ENCODE measurements around the gene CYP2A7.
"Not testable (repeated sequence)": the region's sequence is repeated elsewhere in the genome, so short reads cannot be mapped to it uniquely, and the experiment has no call there.

Gene CYP2A7

DNA sequence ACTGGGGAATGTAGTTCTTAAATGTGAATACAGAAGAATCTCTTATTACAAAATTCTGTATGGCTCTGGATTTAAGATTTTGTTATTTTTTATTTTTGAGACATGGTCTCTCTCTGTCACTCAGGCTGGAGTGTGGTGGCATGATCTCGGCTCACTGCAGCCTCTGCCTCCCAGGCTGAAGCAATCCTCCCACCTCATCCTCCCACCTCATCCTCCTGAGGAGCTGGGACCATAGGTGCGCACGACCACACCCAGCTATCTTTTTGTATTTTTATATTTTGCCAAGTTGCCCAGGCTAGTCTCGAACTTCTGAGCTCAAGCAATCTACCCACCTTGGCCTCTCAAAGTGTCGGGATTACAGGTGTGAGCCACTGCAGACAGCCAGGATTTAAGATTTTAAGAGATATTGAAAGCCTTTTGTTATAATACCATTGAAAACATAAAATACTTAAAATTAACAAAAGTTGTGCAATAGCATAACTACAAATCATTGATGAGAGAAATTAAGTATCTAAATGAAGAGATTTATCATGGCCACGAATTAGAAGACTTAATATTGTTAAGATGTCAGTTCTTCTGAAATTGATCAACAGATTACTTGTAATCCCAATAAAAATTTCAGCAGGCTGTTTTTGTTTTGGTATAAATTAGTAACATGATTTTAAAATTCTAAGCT is 45.1 kb downstream of the CYP2A7 start:
- Histone ChIP-seq H3K4me1 (ENCODE audit: insufficient read depth, low read length) (no peaks in the 10 kb centered on the region), H3K27me3 (ENCODE audit: insufficient read depth, low read length) (no peaks in the 10 kb centered on the region), H3K9me3 (ENCODE audit: insufficient read depth, low read depth, low read length) (no peaks in the 10 kb centered on the region), H3K4me3 (ENCODE audit: low read length) (no peak overlapping the region), H3K36me3 (ENCODE audit: insufficient read depth, low read length) (no peaks in the 10 kb centered on the region), H3K27ac (ENCODE audit: low read depth, low read length) (no peak overlapping the region), H3K9ac (ENCODE audit: low read depth, low read length) (no peak overlapping the region)
- 86% methylated on average over 6 of the region's 6 CpGs for WGBS

DNA sequence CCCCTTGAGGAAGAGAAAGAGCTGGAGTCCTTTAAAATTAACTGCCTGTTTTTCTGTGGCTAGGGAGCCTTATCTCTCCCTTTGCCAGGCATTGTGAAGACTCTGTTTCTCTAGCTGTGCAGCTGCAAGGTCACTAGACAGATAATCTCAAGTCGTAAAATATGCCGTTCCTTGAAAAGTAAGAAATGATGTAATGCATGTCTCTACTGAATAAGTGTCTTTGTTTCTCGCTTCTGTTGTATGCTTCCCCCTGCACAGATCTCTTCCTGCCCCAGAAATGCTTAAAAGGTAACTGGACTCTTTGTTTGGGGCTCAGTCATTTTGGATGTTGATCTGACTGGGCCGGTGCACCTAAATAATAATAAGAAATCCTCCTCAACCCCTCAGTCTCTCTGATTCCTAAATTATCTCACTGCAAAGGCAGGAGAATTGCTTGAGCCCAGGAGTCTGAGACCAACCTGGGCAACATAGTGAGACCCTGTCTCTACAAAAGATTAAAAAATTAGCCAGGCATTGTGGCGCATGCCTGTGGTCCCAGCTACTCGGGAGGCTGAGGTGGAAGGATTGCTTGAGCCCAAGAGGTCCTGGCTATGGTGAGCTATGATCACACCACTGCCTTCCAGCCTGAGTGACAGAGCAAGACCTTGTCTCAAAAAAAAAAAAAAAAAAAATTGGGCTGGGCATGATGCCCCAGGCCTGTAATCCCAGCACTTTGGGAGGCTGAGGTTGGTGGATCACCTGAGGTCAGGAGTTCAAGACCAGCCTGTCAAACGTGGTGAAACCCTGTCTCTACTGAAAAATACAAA is 48.1 kb downstream of the CYP2A7 start:
- WGBS: 80% methylated on average over 5 of the region's 7 CpGs

DNA sequence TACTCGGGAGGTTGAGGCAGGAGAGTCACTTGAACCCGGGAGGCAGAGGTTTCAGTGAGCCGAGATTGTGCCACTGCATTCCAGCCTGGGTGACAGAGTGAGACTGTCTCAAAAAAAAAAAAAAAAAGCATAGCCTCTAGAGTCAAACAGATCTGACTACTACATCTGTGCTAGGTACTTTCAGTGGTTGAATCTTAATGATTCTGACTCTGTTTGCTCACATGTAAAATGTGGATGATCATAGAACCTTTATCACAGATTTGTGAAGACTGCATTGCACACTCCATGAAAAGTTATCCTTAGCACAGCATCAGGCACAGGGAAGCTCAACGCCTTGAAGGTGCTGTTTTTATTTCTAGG is 49.6 kb downstream of the CYP2A7 start:
- H3K4me1 ChIP-seq (ENCODE audit: insufficient read depth, low read length); H3K27me3 ChIP-seq (ENCODE audit: insufficient read depth, low read length); H3K36me3 ChIP-seq (ENCODE audit: insufficient read depth, low read length); H3K27ac ChIP-seq (ENCODE audit: low read depth, low read length); H3K9ac ChIP-seq (ENCODE audit: low read depth, low read length); H3K9me3 ChIP-seq (ENCODE audit: insufficient read depth, low read depth, low read length); H3K4me3 ChIP-seq (ENCODE audit: low read length): not testable (repeated sequence)
- WGBS: 69% methylated on average over 3 of the region's 4 CpGs

More for the DNA sequence above, 48.1 kb downstream of the CYP2A7 start:
- not testable (repeated sequence) for H3K36me3 ChIP-seq (ENCODE audit: insufficient read depth, low read length); H3K27ac ChIP-seq (ENCODE audit: low read depth, low read length); H3K4me1 ChIP-seq (ENCODE audit: insufficient read depth, low read length); H3K9ac ChIP-seq (ENCODE audit: low read depth, low read length); H3K4me3 ChIP-seq (ENCODE audit: low read length); H3K27me3 ChIP-seq (ENCODE audit: insufficient read depth, low read length); H3K9me3 ChIP-seq (ENCODE audit: insufficient read depth, low read depth, low read length)

DNA sequence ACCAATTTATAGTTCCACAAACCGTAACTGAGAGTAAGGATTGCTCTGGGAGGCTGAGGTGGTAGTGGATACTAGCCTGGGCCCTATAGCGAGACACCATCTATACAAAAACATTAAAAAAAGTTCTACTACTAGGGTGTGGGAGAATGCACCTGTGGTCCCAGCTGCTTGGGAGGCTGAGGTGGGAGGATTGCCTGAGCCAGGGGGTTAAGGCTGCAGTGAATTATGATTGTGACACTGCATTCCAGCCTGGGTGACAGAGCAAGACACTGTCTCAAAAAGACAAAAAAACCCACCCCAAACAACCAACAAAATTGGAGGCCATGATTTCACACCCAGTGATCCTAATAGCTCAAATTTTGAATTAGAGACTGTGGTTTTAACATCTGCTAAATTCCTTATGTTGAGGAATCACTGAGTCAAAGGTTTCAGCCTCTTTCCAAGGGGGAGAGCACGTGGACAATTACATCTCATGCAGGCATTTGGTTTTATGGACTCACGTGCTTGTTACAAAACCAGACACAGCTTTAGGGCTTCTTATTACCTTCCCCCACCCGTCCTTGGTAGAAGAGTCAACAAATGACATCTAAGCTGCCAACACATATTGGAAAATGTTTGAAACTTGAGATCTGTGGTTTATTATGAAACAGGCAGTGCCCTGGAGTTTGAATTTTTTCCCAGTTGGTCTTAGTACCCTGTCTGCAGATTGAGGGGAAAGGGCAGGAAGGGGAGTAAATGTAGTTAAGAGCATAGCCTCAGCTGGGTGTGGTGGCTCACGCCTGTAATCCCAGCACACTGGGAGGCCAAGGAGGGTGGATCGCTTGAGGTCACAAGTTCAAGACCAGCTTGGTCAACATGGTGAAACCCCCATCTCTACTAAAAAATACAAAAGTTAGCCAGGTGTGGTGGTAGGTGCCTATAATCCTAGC is 50.3 kb downstream of the CYP2A7 start:
- no peaks in the 10 kb centered on the region for H3K9me3 ChIP-seq (ENCODE audit: insufficient read depth, low read depth, low read length)
- H3K36me3 ChIP-seq (ENCODE audit: insufficient read depth, low read length): no peaks in the 10 kb centered on the region
- H3K4me1 ChIP-seq (ENCODE audit: insufficient read depth, low read length): no peaks in the 10 kb centered on the region
- H3K27ac ChIP-seq (ENCODE audit: low read depth, low read length): no peak overlapping the region
- no peak overlapping the region for H3K9ac ChIP-seq (ENCODE audit: low read depth, low read length)
- no peaks in the 10 kb centered on the region for H3K27me3 ChIP-seq (ENCODE audit: insufficient read depth, low read length)
- no peak overlapping the region for H3K4me3 ChIP-seq (ENCODE audit: low read length)
- WGBS: 85% methylated on average over 5 of the region's 7 CpGs

DNA sequence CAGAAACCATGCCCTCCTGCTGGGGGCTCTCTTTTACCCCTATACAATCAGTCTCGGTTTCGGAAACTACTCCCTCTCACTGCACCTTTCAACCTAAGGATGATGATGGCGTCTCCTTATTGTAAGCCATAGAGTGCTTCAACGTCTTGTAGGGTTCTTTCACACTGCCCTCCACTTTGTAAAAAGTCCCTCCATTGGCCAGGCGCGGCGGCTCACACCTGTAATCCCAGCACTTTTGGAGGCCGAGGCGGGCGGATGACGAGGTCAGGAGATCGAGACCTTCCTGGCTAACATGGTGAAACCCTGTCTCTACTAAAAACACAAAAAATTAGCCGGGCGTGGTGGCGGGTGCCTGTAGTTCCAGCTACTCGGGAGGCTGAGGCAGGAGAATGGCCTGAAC is 51.3 kb downstream of the CYP2A7 start:
- 91% methylated on average over 16 of the region's 16 CpGs for WGBS

DNA sequence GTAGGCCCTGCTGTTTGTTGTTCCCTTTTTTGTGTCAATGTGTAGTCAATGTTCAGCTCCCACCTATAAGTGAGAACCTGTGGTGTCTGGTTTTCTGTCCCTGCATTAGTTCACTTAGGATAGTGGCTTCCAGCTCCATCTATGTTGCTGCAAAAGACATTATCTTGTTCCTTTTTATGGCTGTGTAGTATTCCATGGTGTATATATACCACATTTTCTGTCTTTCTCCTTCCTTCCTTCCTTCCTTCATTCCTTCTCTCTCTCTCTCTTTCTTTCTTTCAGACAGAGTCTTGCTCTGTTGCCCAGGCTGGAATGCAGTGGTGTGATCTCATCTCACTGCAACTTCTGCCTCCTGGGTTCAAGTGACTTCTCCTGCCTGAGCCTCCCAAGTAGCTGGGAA is 52.8 kb downstream of the CYP2A7 start:
- no peaks in the 10 kb centered on the region for H3K27me3 ChIP-seq (ENCODE audit: insufficient read depth, low read length)
- H3K4me3 ChIP-seq (ENCODE audit: low read length): no peak overlapping the region
- no peak overlapping the region for H3K9ac ChIP-seq (ENCODE audit: low read depth, low read length)
- H3K4me1 ChIP-seq (ENCODE audit: insufficient read depth, low read length): no peaks in the 10 kb centered on the region
- H3K9me3 ChIP-seq (ENCODE audit: insufficient read depth, low read depth, low read length): no peaks in the 10 kb centered on the region
- no peaks in the 10 kb centered on the region for H3K36me3 ChIP-seq (ENCODE audit: insufficient read depth, low read length)
- H3K27ac ChIP-seq (ENCODE audit: low read depth, low read length): no peak overlapping the region

More for the DNA sequence above, 51.3 kb downstream of the CYP2A7 start:
- not testable (repeated sequence) for H3K4me1 ChIP-seq (ENCODE audit: insufficient read depth, low read length); H3K27ac ChIP-seq (ENCODE audit: low read depth, low read length); H3K4me3 ChIP-seq (ENCODE audit: low read length); H3K36me3 ChIP-seq (ENCODE audit: insufficient read depth, low read length); H3K27me3 ChIP-seq (ENCODE audit: insufficient read depth, low read length); H3K9me3 ChIP-seq (ENCODE audit: insufficient read depth, low read depth, low read length); H3K9ac ChIP-seq (ENCODE audit: low read depth, low read length)

- Histone ChIP-seq H3K4me3 (ENCODE audit: low read length) (no peak overlapping the region), H3K9ac (ENCODE audit: low read depth, low read length) (no peak overlapping the region), H3K27me3 (ENCODE audit: insufficient read depth, low read length) (no peaks in the 10 kb centered on the region), H3K4me1 (ENCODE audit: insufficient read depth, low read length) (peaks cover 1% of the 10 kb centered on the region; the same call in 1 of the 2 replicates), H3K27ac (ENCODE audit: low read depth, low read length) (no peak overlapping the region), H3K36me3 (ENCODE audit: insufficient read depth, low read length) (no peaks in the 10 kb centered on the region), H3K9me3 (ENCODE audit: insufficient read depth, low read depth, low read length) (no peaks in the 10 kb centered on the region)
- 95% methylated on average over 22 of the region's 22 CpGs for WGBS
Measured at GRCh38 chr19:40827386-40828247, 54.4 kb downstream of the CYP2A7 start.

GRCh38 chr19:40826699-40827385 is 55.2 kb downstream of the CYP2A7 start:
- H3K36me3 ChIP-seq (ENCODE audit: insufficient read depth, low read length); H3K4me3 ChIP-seq (ENCODE audit: low read length); H3K27ac ChIP-seq (ENCODE audit: low read depth, low read length); H3K27me3 ChIP-seq (ENCODE audit: insufficient read depth, low read length); H3K9me3 ChIP-seq (ENCODE audit: insufficient read depth, low read depth, low read length); H3K9ac ChIP-seq (ENCODE audit: low read depth, low read length); H3K4me1 ChIP-seq (ENCODE audit: insufficient read depth, low read length): not testable (repeated sequence)
- WGBS: 94% methylated on average over 29 of the region's 29 CpGs

DNA sequence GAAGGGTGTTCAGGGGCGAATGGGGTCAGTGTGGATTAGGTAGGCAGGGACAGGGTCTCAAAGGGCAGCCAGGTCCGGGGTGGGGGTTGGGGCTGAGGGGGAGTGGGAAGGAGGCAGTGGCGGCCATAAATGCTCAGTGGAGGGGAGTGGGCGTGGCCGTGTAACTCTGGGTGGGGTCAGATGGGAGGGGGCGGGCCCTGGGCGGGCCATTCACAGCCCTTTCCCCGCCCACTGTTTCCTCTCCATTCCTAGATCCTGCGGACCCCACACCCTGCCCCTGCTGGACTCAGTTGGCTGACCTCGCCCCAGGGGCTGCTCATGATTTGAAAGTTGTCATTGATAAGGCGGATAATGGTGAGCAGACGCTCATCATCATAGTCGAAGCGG is 55.7 kb downstream of the CYP2A7 start:
- H3K9ac ChIP-seq (ENCODE audit: low read depth, low read length); H3K9me3 ChIP-seq (ENCODE audit: insufficient read depth, low read depth, low read length); H3K27me3 ChIP-seq (ENCODE audit: insufficient read depth, low read length); H3K27ac ChIP-seq (ENCODE audit: low read depth, low read length); H3K4me3 ChIP-seq (ENCODE audit: low read length); H3K4me1 ChIP-seq (ENCODE audit: insufficient read depth, low read length); H3K36me3 ChIP-seq (ENCODE audit: insufficient read depth, low read length): not testable (repeated sequence)
- 92% methylated on average over 9 of the region's 14 CpGs for WGBS

GRCh38 chr19:40825460-40826095 is 56.5 kb downstream of the CYP2A7 start:
- H3K9me3 ChIP-seq (ENCODE audit: insufficient read depth, low read depth, low read length); H3K36me3 ChIP-seq (ENCODE audit: insufficient read depth, low read length); H3K4me1 ChIP-seq (ENCODE audit: insufficient read depth, low read length); H3K4me3 ChIP-seq (ENCODE audit: low read length); H3K9ac ChIP-seq (ENCODE audit: low read depth, low read length); H3K27ac ChIP-seq (ENCODE audit: low read depth, low read length); H3K27me3 ChIP-seq (ENCODE audit: insufficient read depth, low read length): not testable (repeated sequence)
- WGBS: 100% methylated on average over 3 of the region's 6 CpGs

All from HUES64 (cell line).